Mononuclear cell (primary cell): Measurements from ENCODE around the gene AFF4. TPM values are rescaled to one million over a fixed set of nuclear protein-coding genes. Genes with fewer than 3 reads are reported as not detected.
"Not testable (repeated sequence)": the region's sequence is repeated elsewhere in the genome, so short reads cannot be mapped to it uniquely, and the experiment has no call there.

ENCODE experiments used
- H3K27me3 ChIP-seq: 2 replicates; pipeline ENCODE4 v1.6.0; 2011; ENCODE audit warnings: low read length, control low read depth; ENCODE audit not compliant: insufficient read depth
- H3K4me1 ChIP-seq: 2 replicates; pipeline ENCODE4 v1.5.1; 2011; ENCODE audit warnings: mild to moderate bottlenecking, low read length, control low read depth; ENCODE audit not compliant: insufficient read depth
- H3K4me3 ChIP-seq: 2 replicates; pipeline ENCODE4 v1.5.1; 2011; ENCODE audit warnings: mild to moderate bottlenecking, low read length, moderate library complexity
- H3K9me3 ChIP-seq: 2 replicates; pipeline ENCODE4 v1.5.1; 2011; ENCODE audit warnings: low read depth, mild to moderate bottlenecking, control low read depth, low read length
- total RNA-seq: library from RNA; depleted of rRNA; stranded (reverse); fragments of >200 nt; gene quantifications from one replicate; pipeline ENCODE4 v1.2.3, GENCODE V29; 2012

AFF4 gene
- total RNA-seq, 1 donor, result 83.2 TPM

DNA sequence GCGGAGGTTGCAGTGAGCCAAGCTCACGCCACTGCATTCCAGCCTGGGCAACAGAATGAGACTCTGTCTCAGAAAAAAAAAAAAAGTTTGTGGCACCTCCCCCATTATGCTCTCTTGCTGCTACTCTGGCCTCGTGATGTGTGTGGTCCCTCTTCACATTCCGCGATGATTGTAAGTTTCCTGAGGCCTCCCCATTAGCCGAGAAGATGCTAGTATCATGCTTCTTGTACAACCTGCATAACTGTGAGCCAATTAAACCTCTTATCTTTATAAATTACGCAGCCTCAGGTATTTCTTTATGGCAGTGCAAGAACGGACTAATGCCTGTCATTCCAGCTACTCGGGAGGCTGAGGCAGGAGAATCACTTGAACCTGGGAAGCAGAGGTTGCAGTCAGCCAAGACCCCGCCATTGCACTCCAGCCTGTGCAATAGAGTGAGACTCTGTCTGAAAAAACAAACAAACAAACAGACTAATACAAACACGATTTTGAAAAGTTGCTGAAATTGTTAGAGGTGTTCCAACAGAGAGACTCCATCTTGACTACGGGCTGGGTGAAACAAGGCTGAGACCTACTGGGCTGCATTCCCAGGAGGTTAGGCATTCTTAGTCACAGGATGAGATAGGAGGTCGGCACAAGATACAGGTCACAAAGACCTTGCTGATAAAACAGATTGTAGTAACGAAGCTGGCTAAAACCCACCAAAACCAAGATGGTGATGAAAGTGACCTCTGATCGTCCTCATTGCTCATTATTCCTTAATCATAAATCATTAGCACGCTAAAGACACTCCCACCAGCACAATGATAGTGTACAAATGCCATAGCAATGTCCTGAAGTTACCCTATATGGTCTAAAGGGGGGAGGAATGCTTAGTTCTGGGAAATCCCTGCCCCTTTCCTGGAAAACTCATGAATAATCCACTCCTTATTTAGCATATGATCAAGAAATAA, 8.3 kb upstream of the AFF4 start:
- Histone ChIP-seq H3K27me3 (no peaks in the 10 kb centered on the region), H3K9me3 (no peaks in the 10 kb centered on the region), H3K4me3 (no peak overlapping the region), H3K4me1 (no peaks in the 10 kb centered on the region)

DNA sequence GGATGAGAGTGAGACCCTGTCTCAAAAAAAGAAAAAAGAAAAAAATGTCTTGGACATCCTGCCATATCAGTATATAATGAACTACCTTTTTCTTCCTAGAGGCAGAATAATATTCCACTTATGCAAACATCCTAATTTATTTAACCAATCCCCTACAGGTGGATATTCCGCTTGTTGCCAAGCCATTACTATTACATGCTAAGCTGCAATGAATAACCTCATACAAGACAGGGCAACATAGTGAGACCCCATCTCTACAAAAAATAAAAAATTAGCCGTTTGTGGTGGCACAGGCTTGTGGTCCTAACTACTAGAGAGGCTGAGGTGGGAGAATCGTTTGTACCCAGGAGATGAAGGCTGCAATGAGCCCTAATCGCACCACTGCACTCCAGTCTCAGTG, 1.7 kb upstream of the AFF4 start:
- H3K4me3 ChIP-seq, result no peak overlapping the region
- no peaks in the 10 kb centered on the region for H3K9me3 ChIP-seq
- peaks cover 24% of the 10 kb centered on the region for H3K4me1 ChIP-seq
- no peaks in the 10 kb centered on the region for H3K27me3 ChIP-seq

DNA sequence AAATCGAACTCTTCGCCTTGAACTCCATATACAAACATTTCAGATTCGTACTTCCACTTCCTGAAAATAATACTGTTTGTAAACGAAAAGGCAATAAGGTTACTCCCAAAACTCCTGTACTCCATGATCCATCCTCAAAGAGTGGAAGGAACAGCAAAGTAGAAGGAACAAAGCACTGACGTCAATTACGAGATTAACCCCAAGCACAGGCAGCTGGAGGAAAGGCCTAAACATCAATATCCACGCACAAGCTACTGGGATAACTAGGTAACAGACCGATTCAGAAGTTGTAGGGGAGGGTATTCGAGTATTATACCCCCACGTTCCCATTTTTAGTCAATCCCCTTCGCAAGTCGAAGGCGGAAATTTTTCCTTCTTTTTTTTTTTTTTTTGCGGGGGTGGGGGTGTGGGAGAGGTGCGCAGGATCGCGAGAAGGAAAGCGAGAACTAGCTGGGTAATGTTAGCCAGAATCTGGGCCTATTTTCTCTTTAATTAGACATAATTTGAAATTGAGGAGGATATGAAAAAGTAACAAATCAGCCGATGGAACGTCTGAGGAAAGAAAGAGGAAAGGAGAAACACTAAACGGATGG, 909 bp downstream of the AFF4 start:
- Histone ChIP-seq H3K9me3 (no peaks in the 10 kb centered on the region), H3K4me1 (peaks cover 24% of the 10 kb centered on the region), H3K27me3 (no peaks in the 10 kb centered on the region), H3K4me3 (peak overlapping the region; percentile 69)

DNA sequence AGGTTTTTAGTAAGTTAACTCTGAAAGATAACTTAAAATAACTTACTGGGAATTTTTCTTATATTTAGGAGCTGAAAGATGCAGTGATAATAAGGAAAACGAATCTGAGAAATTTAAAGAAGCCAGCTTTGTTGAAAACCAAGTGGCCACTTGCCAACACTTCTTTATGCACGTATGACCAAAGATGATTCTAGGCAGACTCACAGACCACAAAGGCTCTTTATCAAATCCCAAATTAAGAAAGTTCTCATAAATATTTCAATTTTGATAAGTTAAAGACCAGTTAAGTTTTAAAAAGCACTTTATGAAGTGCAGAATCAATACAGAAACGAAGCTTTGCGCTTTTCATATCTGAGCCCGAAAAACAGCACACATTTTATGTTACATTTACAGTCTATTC, 1.5 kb downstream of the AFF4 start:
- Histone ChIP-seq H3K4me1 (peaks cover 24% of the 10 kb centered on the region), H3K4me3 (peak overlapping the region; percentile 69), H3K27me3 (no peaks in the 10 kb centered on the region), H3K9me3 (no peaks in the 10 kb centered on the region)

DNA sequence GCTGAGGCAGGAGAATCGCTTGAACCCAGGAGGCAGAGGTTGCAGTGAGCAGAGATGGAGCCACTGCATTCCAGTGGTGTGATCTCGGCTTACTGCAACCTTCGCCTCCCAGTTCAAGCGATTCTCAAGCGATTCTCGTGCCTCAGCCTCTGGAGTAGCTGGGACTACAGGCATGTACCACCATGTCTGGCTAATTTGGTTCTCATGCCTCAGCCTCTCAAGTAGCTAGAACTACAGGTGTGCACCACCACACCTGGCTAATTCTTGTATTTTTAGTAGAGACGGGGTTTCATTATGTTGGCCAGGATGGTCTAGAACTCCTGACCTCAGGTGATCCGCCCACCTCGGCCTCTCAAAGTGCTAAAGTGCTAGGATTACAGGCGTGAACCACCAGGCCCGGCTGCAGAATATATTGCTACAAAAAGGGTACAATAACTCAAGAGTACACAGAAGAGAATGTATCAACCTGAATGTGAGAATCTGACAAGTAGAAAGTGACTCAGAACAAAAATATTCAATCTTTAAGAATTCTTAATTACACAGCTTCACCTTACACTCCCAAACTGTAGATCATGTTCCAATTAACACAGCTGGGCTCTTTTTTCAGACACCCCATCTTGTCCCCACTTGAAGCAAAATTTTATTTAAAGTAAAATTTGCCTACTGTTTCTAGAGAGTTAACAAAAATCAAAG, 2.2 kb downstream of the AFF4 start:
- H3K4me3 ChIP-seq, H3K9me3 ChIP-seq: not testable (repeated sequence)
- peaks cover 24% of the 10 kb centered on the region for H3K4me1 ChIP-seq

DNA sequence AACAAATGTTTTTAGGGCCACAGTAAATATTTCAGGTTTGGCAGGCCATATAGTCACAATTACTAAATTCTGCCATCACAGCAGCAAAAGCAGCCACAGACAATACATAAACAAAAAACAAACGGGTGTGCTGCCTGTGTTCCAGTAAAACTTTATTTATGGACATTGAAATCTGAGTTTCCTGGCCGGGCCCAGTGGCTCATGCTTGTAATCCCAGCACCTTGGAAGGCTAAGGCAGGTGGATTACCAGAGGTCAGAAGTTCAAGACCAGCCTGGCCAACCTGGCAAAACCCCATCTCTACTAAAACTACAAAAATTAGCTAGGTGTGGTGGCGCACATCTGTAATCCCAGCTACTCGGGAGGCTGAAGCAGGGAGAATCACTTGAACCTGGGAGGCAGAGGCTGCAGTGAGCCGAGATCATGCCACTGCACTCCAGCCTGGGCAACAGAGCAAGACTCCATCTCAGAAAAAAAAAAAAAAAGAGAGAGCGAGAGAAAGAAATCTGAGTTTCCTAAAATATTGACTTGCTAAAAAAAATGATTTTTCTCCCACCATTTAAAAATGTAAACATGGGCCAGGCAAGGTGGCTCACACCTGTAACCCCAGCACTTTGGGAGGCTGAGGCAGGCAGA, 7.2 kb downstream of the AFF4 start:
- not testable (repeated sequence) for H3K27me3 ChIP-seq, H3K9me3 ChIP-seq, H3K4me1 ChIP-seq, H3K4me3 ChIP-seq

More for the DNA sequence above, 2.2 kb downstream of the AFF4 start:
- H3K27me3 ChIP-seq, result not testable (repeated sequence)

DNA sequence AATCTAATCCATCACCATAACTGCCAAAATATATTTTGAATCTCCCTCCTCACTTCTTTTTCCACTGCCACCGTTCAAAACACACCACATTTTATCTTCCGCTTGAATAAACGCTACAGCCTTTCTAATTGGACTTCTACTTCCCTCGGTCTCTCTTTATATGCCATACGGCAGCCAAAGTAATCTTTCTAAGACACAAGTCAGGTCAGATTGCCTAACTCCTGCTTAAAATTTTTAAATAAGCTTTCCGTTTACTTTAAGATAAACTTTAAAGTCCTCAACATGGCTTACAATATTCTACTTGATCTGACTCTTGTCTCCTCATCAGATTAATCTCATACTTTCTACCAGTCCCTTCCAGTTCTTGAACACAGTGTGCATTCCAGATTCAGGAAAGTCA, 9.7 kb downstream of the AFF4 start:
- Histone ChIP-seq H3K4me3 (no peak overlapping the region), H3K27me3 (no peaks in the 10 kb centered on the region), H3K4me1 (peaks cover 3% of the 10 kb centered on the region), H3K9me3 (no peaks in the 10 kb centered on the region)

DNA sequence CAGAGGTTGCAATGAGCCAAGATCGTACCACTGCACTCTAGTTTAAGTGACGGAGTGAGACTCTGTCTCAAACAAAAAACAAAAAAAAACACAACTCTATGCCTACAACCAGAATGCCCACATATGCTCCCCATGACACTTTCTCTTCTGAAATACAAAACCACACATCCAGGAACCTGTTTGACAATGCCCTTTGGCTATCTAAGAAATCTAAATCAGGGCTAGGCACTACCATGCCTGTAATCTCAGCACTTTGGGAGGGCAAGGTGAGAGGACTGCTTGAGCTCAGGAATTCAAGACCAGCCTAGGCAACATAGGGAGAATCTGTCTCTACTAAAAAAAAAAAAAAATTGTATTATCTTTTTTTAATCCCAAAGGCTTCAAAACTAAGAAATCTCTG, 10.6 kb downstream of the AFF4 start:
- Histone ChIP-seq H3K4me1 (peaks cover 3% of the 10 kb centered on the region), H3K4me3 (no peak overlapping the region), H3K27me3 (no peaks in the 10 kb centered on the region), H3K9me3 (no peaks in the 10 kb centered on the region)

DNA sequence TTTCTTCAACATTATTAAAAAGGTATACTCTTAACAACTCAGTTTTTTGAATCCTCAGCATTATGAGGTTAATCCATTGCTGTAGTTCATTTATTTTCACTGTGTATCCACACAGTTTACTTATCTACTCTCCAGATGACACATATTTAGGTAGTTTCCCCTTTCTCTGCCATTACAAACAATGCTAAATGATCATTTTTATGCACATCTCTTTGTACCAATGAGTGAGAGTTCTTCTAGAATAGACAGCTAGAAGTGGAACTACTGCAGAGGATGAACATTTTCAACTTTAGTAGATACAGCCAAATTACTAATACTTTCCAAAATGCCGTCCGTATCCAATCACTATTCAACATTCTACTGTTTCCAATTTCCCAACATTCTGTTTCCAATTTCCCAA, 11.5 kb downstream of the AFF4 start:
- peaks cover 3% of the 10 kb centered on the region for H3K4me1 ChIP-seq
- no peak overlapping the region for H3K4me3 ChIP-seq
- H3K27me3 ChIP-seq, result no peaks in the 10 kb centered on the region
- H3K9me3 ChIP-seq, result no peaks in the 10 kb centered on the region

DNA sequence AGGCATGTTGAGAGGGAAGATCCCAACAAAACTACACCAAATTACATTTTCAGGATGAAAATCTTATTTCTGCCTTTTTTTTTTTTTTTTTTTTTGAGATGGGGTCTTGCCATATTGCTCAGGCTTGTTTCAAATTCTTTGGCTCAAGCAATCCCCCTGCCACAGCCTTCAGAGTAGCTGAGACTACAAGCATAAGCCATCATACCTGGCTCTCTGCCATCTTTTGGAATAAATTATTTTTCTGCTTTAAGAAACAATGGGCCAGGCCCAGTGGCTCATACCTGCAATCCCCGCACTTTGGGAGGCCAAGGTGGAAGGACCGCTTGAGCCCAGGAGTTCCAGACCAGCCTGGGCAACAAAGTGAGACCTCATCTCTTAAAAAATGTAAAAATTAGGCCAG, 14.3 kb downstream of the AFF4 start:
- Histone ChIP-seq H3K4me1 (peaks cover under 1% of the 10 kb centered on the region), H3K27me3 (no peaks in the 10 kb centered on the region), H3K9me3 (no peaks in the 10 kb centered on the region), H3K4me3 (no peak overlapping the region)

DNA sequence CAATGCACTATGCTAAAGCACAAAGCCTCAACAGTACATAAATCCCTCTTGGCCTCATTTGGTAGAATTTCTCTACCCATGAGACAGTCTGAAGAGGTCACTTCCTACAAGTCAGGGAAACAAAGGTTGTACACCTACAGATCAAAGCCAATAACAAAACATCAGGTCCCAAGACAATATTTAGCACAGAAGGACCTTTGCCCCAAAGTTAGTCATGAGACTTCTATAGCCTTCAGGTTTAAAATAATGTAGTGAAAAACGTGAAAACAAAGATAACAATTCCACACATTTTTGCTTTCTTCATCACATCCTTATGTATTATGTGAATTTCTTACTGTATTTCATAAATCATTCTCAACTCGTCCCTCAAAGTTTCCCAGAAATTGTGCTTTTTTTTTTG, 15.8 kb downstream of the AFF4 start:
- Histone ChIP-seq H3K9me3 (no peaks in the 10 kb centered on the region), H3K27me3 (no peaks in the 10 kb centered on the region), H3K4me1 (peaks cover 3% of the 10 kb centered on the region), H3K4me3 (no peak overlapping the region)

DNA sequence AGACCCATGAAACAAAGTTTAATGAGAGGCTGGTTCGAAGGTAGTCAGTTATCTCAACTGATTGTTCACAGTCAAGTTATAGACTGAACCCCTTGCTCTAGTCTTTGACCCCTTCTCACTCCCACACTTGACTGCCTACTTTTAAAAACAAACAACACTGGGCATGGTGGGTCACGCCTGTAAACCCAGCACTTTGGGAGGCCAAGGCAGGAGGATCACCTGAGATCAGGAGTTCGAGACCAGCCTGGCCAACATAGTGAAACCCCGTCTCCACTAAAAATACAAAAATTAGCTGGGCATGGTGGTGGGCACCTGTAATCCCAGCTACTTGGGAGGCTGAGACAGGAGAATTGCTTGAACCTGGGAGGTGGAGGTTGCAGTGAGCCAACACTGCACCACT, 18.1 kb downstream of the AFF4 start:
- H3K4me3 ChIP-seq, H3K27me3 ChIP-seq, H3K4me1 ChIP-seq, H3K9me3 ChIP-seq: not testable (repeated sequence)

DNA sequence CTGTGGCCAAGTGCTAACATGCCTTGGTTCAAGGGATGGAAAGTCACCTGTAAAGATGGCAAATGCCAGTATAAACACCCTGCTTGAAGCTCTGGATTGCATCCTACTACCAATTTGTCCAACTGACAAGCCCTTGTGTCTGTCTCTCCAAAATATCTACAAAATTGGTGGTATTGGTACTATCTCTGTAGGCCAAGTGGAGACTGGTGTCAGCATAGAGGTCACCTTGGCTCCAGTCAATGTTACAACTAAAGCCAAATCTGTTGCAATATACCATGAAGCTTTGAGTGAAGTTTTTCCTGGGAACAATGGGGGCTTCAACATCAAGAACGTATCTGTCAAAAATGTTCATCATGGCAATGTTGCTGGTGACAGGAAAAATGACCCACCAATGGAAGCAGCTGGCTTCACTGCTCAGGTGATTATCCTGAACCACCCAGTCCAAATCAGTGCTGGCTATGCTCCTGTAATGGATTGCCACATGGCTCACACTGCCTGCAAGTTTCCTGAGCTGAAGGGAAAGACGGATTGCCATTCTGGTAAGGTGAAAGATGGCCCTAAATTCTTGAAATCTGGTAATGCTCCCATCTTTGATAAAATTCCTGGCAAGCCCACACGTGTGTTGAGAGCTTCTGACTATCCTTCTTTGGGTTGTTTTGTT, 19.9 kb downstream of the AFF4 start:
- no peaks in the 10 kb centered on the region for H3K27me3 ChIP-seq
- H3K4me3 ChIP-seq, result no peak overlapping the region
- H3K9me3 ChIP-seq, result no peaks in the 10 kb centered on the region
- peaks cover 3% of the 10 kb centered on the region for H3K4me1 ChIP-seq

DNA sequence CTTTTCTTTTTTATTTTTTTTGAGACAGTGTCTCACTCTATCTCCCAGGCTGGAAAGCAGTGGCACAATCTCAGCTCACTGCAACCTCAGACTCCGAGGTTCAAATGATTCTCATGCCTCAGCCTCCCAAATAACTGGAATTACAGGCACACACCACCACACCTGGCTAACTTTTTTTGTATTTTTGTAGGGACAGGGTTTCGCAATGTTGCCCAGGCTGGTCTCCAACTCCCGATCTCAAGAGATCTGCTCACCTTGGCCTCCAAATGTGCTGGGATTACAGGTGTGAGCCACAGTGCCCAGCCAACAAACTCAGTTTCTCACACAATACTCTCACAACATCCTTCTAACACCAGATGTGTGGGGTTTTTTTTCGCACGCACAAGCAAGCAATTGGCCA, 22.1 kb downstream of the AFF4 start:
- H3K27me3 ChIP-seq, result no peaks in the 10 kb centered on the region
- H3K4me1 ChIP-seq, result peaks cover 3% of the 10 kb centered on the region
- H3K4me3 ChIP-seq, result no peak overlapping the region
- H3K9me3 ChIP-seq, result no peaks in the 10 kb centered on the region

DNA sequence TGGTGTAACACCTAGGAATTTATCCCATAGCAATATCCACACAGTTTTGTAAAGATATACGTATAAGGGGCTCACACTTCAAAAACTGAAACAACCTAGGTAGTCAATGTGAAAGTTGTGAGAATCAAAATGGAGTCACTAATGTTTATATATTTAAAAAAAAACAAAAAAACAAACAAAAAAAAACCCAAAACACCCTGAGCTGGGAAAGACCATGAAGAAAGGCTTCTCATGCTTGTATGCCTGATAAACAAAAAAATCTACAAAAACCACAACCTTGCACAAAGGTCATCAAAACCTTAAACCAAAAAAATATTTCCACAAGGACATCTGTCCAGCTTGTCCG, 35.4 kb downstream of the AFF4 start:
- Histone ChIP-seq H3K4me1 (no peaks in the 10 kb centered on the region), H3K27me3 (no peaks in the 10 kb centered on the region), H3K4me3 (no peak overlapping the region), H3K9me3 (no peaks in the 10 kb centered on the region)
